Measurements from ENCODE around the gene LIN54. TPM values are rescaled to one million over a fixed set of nuclear protein-coding genes. Genes with fewer than 3 reads are reported as not detected.
A peak's percentile ranks its signal among the peaks of the same experiment; 100 is the strongest.
"Not testable (repeated sequence)": the region's sequence is repeated elsewhere in the genome, so short reads cannot be mapped to it uniquely, and the experiment has no call there.

LIN54 gene
- total RNA-seq (2014; rRNA removed; shearing (Covaris generic)) = 22.3 and 30.0 TPM in 2 replicates

GRCh38 chr4:83010522-83011318 is at the start of gene LIN54:
Gene LIN54 (minus strand): TSS chr4:83010823. CDS start chr4:82984844, 25,979 bp downstream.
- in situ Hi-C loops (cut with HindIII; ENCODE audit: low sequenced_read_pairs) = no loop called here
- DNase-seq (ENCODE audit: low spot score) = peak; percentile 69

GRCh38 chr4:83054928-83055327 is 44.3 kb upstream of the LIN54 start:
- DNase-seq (ENCODE audit: low spot score) = no peak
- in situ Hi-C loops (cut with HindIII; ENCODE audit: low sequenced_read_pairs) = no loop called here

- DNase-seq (ENCODE audit: low spot score); in situ Hi-C loops (cut with HindIII; ENCODE audit: low sequenced_read_pairs): not testable (repeated sequence)
Observed at GRCh38 chr4:83048781-83049180, 38.2 kb upstream of the LIN54 start.

GRCh38 chr4:83046693-83047473 is 36.3 kb upstream of the LIN54 start:
- DNase-seq (ENCODE audit: low spot score) = no peak
- in situ Hi-C loops (cut with HindIII; ENCODE audit: low sequenced_read_pairs) = no loop called here

- no peak for DNase-seq (ENCODE audit: low spot score)
- in situ Hi-C loops (cut with HindIII; ENCODE audit: low sequenced_read_pairs) = no loop called here
Observed at GRCh38 chr4:83043801-83044407, 33.3 kb upstream of the LIN54 start.

GRCh38 chr4:83043157-83043556 is 32.5 kb upstream of the LIN54 start:
- in situ Hi-C loops (cut with HindIII; ENCODE audit: low sequenced_read_pairs) = not testable (repeated sequence)

GRCh38 chr4:83040269-83040668 is 29.6 kb upstream of the LIN54 start:
- in situ Hi-C loops (cut with HindIII; ENCODE audit: low sequenced_read_pairs) = no loop called here
- no peak for DNase-seq (ENCODE audit: low spot score)

More at GRCh38 chr4:83043157-83043556, 32.5 kb upstream of the LIN54 start:
- not testable (repeated sequence) for DNase-seq (ENCODE audit: low spot score)

- in situ Hi-C loops (cut with HindIII; ENCODE audit: low sequenced_read_pairs) = no loop called here
- DNase-seq (ENCODE audit: low spot score) = no peak
Observed at GRCh38 chr4:83036991-83037665, 26.5 kb upstream of the LIN54 start.

GRCh38 chr4:83034630-83035494 is 24.2 kb upstream of the LIN54 start, which contains the start of gene COPS4:
Gene COPS4 (plus strand): TSS chr4:83035183. CDS start chr4:83035225, 42 bp downstream.
- in situ Hi-C loops (cut with HindIII; ENCODE audit: low sequenced_read_pairs) = no loop called here
- peak; percentile 100 for DNase-seq (ENCODE audit: low spot score)

- no peak for DNase-seq (ENCODE audit: low spot score)
- in situ Hi-C loops (cut with HindIII; ENCODE audit: low sequenced_read_pairs) = no loop called here
Observed at GRCh38 chr4:83029688-83030087, 19.1 kb upstream of the LIN54 start.

- in situ Hi-C loops (cut with HindIII; ENCODE audit: low sequenced_read_pairs) = no loop called here
Observed at GRCh38 chr4:83028976-83029375, 18.4 kb upstream of the LIN54 start.

GRCh38 chr4:83025563-83025962 is 14.9 kb upstream of the LIN54 start:
- in situ Hi-C loops (cut with HindIII; ENCODE audit: low sequenced_read_pairs) = no loop called here

More at GRCh38 chr4:83028976-83029375, 18.4 kb upstream of the LIN54 start:
- DNase-seq (ENCODE audit: low spot score) = no peak

GRCh38 chr4:83024233-83024632 is 13.6 kb upstream of the LIN54 start:
- in situ Hi-C loops (cut with HindIII; ENCODE audit: low sequenced_read_pairs) = no loop called here
- no peak for DNase-seq (ENCODE audit: low spot score)

More at GRCh38 chr4:83025563-83025962, 14.9 kb upstream of the LIN54 start:
- no peak for DNase-seq (ENCODE audit: low spot score)

- in situ Hi-C loops (cut with HindIII; ENCODE audit: low sequenced_read_pairs); DNase-seq (ENCODE audit: low spot score): not testable (repeated sequence)
Observed at GRCh38 chr4:83023599-83023998, 13.0 kb upstream of the LIN54 start.

- no peak for DNase-seq (ENCODE audit: low spot score)
- in situ Hi-C loops (cut with HindIII; ENCODE audit: low sequenced_read_pairs) = no loop called here
Observed at GRCh38 chr4:83022724-83023450, 12.3 kb upstream of the LIN54 start.

- in situ Hi-C loops (cut with HindIII; ENCODE audit: low sequenced_read_pairs) = no loop called here
- DNase-seq (ENCODE audit: low spot score) = no peak
Observed at GRCh38 chr4:83019794-83020494, 9.3 kb upstream of the LIN54 start.

GRCh38 chr4:83013902-83014301 is 3.3 kb upstream of the LIN54 start:
- in situ Hi-C loops (cut with HindIII; ENCODE audit: low sequenced_read_pairs) = no loop called here
- no peak for DNase-seq (ENCODE audit: low spot score)
